HepG2 (cell line): ENCODE results near the gene MYH7. TPM values are rescaled to one million over a fixed set of nuclear protein-coding genes. Genes with fewer than 3 reads are reported as not detected.

Source experiments
- ARID5B ChIP-seq: IDR thresholded peaks from 2 replicates; pipeline ENCODE4 v1.4.0; 2020; ENCODE audit warnings: mild to moderate bottlenecking, missing genetic modification reagents
- HHEX ChIP-seq: IDR thresholded peaks from 2 replicates; pipeline ENCODE4 v1.6.1; 2016; ENCODE audit warnings: control low read depth
- HIVEP1 ChIP-seq: sonication (generic); formaldehyde crosslinking; IDR thresholded peaks from 2 replicates; pipeline ENCODE4 v1.4.0; 2020; ENCODE audit warnings: mild to moderate bottlenecking, missing genetic modification reagents
- PBX2 ChIP-seq: IDR thresholded peaks from 2 replicates; pipeline ENCODE4 v1.6.1; 2016; ENCODE audit warnings: control low read depth
- PITX1 ChIP-seq: sonication (generic); formaldehyde crosslinking; IDR thresholded peaks from 2 replicates; pipeline ENCODE4 v1.5.1; 2020; ENCODE audit warnings: mild to moderate bottlenecking, missing genetic modification reagents
- RAD21 ChIP-seq: fragments of 450-650 bp; formaldehyde crosslinking; IDR thresholded peaks from 2 replicates; pipeline ENCODE4 v1.5.0; 2020; ENCODE audit warnings: mild to moderate bottlenecking
- RAD51 ChIP-seq: fragments of 450-650 bp; IDR thresholded peaks from 2 replicates; pipeline ENCODE4 v1.6.1; 2016; ENCODE audit warnings: borderline replicate concordance
- SCMH1 ChIP-seq: sonication (generic); formaldehyde crosslinking; IDR thresholded peaks from 2 replicates; pipeline ENCODE4 v1.9.0; 2021; ENCODE audit warnings: missing genetic modification reagents, mild to moderate bottlenecking, borderline replicate concordance
- SSRP1 ChIP-seq: IDR thresholded peaks from 2 replicates; pipeline ENCODE4 v1.6.1; 2016; ENCODE audit warnings: control low read depth
- STAG1 ChIP-seq: sonication (generic); formaldehyde crosslinking; IDR thresholded peaks from 2 replicates; pipeline ENCODE4 v1.4.0; 2020; ENCODE audit warnings: missing genetic modification reagents
- TFE3 ChIP-seq: IDR thresholded peaks from 2 replicates; pipeline ENCODE4 v1.6.1; 2016
- ZNF326 ChIP-seq: sonication (generic); formaldehyde crosslinking; IDR thresholded peaks from 2 replicates; pipeline ENCODE4 v1.4.0; 2020; ENCODE audit warnings: missing genetic modification reagents, borderline replicate concordance
- ZNF331 ChIP-seq: sonication (generic); formaldehyde crosslinking; IDR thresholded peaks from 2 replicates; pipeline ENCODE4 v1.4.0; 2020; ENCODE audit warnings: missing genetic modification reagents
- ZNF572 ChIP-seq: sonication (generic); formaldehyde crosslinking; IDR thresholded peaks from 2 replicates; pipeline ENCODE4 v1.5.1; 2020; ENCODE audit warnings: mild to moderate bottlenecking, missing genetic modification reagents
- ZNF589 ChIP-seq: sonication (generic); formaldehyde crosslinking; conservative IDR thresholded peaks from 2 replicates; pipeline ENCODE4 v1.8.0; 2022; ENCODE audit warnings: mild to moderate bottlenecking, moderate library complexity, missing genetic modification reagents
- ZNF598 ChIP-seq: sonication (generic); formaldehyde crosslinking; IDR thresholded peaks from 2 replicates; pipeline ENCODE4 v1.5.1; 2020; ENCODE audit warnings: mild to moderate bottlenecking, missing genetic modification reagents, borderline replicate concordance
- ZNF737 ChIP-seq: sonication (generic); formaldehyde crosslinking; IDR thresholded peaks from 2 replicates; pipeline ENCODE4 v1.5.0; 2020; ENCODE audit warnings: missing genetic modification reagents, mild to moderate bottlenecking, borderline replicate concordance
- ZNF747 ChIP-seq: sonication (generic); formaldehyde crosslinking; IDR thresholded peaks from 2 replicates; pipeline ENCODE4 v1.8.1; 2023; ENCODE audit warnings: missing genetic modification reagents, mild to moderate bottlenecking, borderline replicate concordance
- ZNF879 ChIP-seq: sonication (generic); formaldehyde crosslinking; IDR thresholded peaks from 2 replicates; pipeline ENCODE4 v1.8.1; 2023; ENCODE audit warnings: missing genetic modification reagents
- ZNF883 ChIP-seq: sonication (generic); formaldehyde crosslinking; IDR thresholded peaks from 2 replicates; pipeline ENCODE4 v1.5.1; 2020; ENCODE audit warnings: mild to moderate bottlenecking, missing genetic modification reagents; ENCODE audit errors: not compliant biosample characterization
- polyA plus RNA-seq, 8 experiments: library from polyadenylated mRNA; depleted of rRNA in 3 of 8; stranded (reverse) in 7 of 8; unstranded in 1 of 8; fragments of >200 nt; fragmentation: Illumina TruSeq in 4 of 8; extraction: Trizol in 4 of 8; gene quantifications; 2 replicates each; pipeline versions ENCODE4 v1.2.1 to v1.2.3, GENCODE V29; 2011 to 2016; ENCODE audit warnings: low read depth in 4 of 8, missing spikeins in 1 of 8, mixed read lengths in 1 of 8; ENCODE audit not compliant: insufficient read depth in 1 of 8
- total RNA-seq, 5 experiments: library from RNA; depleted of rRNA; stranded (reverse); fragments of >200 nt; fragmentation: Illumina TruSeq; extraction: Trizol; gene quantifications; 2 replicates each; pipeline ENCODE4 v1.2.3, GENCODE V29; 2016; ENCODE audit warnings: low read depth in 1 of 5
- TF ChIP-seq, protein P1 (sequence below): sonication (generic); formaldehyde crosslinking; conservative IDR thresholded peaks from 2 replicates; pipeline ENCODE4 v1.8.1; 2023; ENCODE audit warnings: missing genetic modification reagents

MYH7 gene
- total and polyA plus RNA-seq, 2 of the 13 experiments (the other 11 are each of a cell fraction or from before 2014, with no cell fraction given), result 0.04 TPM; not detected in 1

GRCh38 chr14:23379366-23380196, 55.9 kb downstream of the MYH7 start (continued):
- TF ChIP-seq, protein P1, sequence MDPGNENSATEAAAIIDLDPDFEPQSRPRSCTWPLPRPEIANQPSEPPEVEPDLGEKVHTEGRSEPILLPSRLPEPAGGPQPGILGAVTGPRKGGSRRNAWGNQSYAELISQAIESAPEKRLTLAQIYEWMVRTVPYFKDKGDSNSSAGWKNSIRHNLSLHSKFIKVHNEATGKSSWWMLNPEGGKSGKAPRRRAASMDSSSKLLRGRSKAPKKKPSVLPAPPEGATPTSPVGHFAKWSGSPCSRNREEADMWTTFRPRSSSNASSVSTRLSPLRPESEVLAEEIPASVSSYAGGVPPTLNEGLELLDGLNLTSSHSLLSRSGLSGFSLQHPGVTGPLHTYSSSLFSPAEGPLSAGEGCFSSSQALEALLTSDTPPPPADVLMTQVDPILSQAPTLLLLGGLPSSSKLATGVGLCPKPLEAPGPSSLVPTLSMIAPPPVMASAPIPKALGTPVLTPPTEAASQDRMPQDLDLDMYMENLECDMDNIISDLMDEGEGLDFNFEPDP (CRISPR knock-in tag), result peak; percentile 97; the same call in 1 of the 2 replicates
- no peak for TF ChIP-seq ZNF879 (CRISPR knock-in tag)
- peak; percentile 98 for TF ChIP-seq RAD21 (CRISPR knock-in tag)
- TF ChIP-seq STAG1, result peak; percentile 99
- TF ChIP-seq HHEX, result no peak
- TF ChIP-seq ZNF883 (CRISPR knock-in tag), result peak; percentile 67
- TF ChIP-seq SSRP1 (CRISPR knock-in tag), result 0 out of 2 replicates have a peak, but pooled peaks have one; percentile 51
- no peak; the same call in 1 of the 2 replicates for TF ChIP-seq ZNF747
- 0 out of 2 replicates have a peak, but pooled peaks have one; percentile 47 for TF ChIP-seq ZNF326 (CRISPR knock-in tag)
- TF ChIP-seq PITX1 (CRISPR knock-in tag), result peak; percentile 27; the same call in 1 of the 2 replicates
- TF ChIP-seq HIVEP1, result no peak
- TF ChIP-seq SCMH1, result no peak
- peak; percentile 50; the same call in 1 of the 2 replicates for TF ChIP-seq ZNF598
- peak; percentile 98 for TF ChIP-seq ZNF572 (CRISPR knock-in tag)
- TF ChIP-seq ZNF737 (CRISPR knock-in tag), result 0 out of 2 replicates have a peak, but pooled peaks have one; percentile 27
- no peak for TF ChIP-seq ZNF589
- no peak for TF ChIP-seq PBX2 (CRISPR knock-in tag)
- TF ChIP-seq TFE3 (CRISPR knock-in tag), result 0 out of 2 replicates have a peak, but pooled peaks have one; percentile 16
- TF ChIP-seq RAD51, result no peak
- peak; percentile 80; the same call in 1 of the 2 replicates for TF ChIP-seq ZNF331 (CRISPR knock-in tag)
- TF ChIP-seq ARID5B (CRISPR knock-in tag), result peak; percentile 45; the same call in 1 of the 2 replicates
